GM21737 (cell line): Measurements from ENCODE around the gene DUSP9.
"Not testable (repeated sequence)": the region's sequence is repeated elsewhere in the genome, so short reads cannot be mapped to it uniquely, and the experiment has no call there.

Experiments
- ATAC-seq: cut with Tn5 transposase; IDR thresholded peaks from one replicate; pipeline ENCODE4 v1.9.1; 2021; ENCODE audit warnings: mild to moderate bottlenecking, moderate library complexity; ENCODE audit not compliant: unreplicated experiment

DUSP9 gene

GRCh38 chrX:153646620-153647373 lies at the start of gene DUSP9:
DUSP9 (plus strand) TSS chrX:153647203; CDS start chrX:153647954, 751 bp downstream.
- ATAC-seq, result no peak

GRCh38 chrX:153598541-153599191 lies 48.3 kb upstream of the DUSP9 start, which contains the start of gene CCNQ:
CCNQ (minus strand) TSS chrX:153599139; CDS start chrX:153599073, 66 bp downstream.
- peak; percentile 54 for ATAC-seq

- peak; percentile 87 for ATAC-seq
Measured at GRCh38 chrX:153599192-153600031, 47.6 kb upstream of the DUSP9 start.

GRCh38 chrX:153600032-153600373 lies 47.0 kb upstream of the DUSP9 start:
- ATAC-seq, result no peak

- ATAC-seq, result no peak
Measured at GRCh38 chrX:153600921-153601320, 46.1 kb upstream of the DUSP9 start.

GRCh38 chrX:153601511-153602110 lies 45.4 kb upstream of the DUSP9 start:
- ATAC-seq, result no peak

GRCh38 chrX:153602601-153603000 lies 44.4 kb upstream of the DUSP9 start:
- ATAC-seq, result no peak

- ATAC-seq, result no peak
Measured at GRCh38 chrX:153603131-153603656, 43.8 kb upstream of the DUSP9 start.

GRCh38 chrX:153604666-153605380 lies 42.2 kb upstream of the DUSP9 start:
- ATAC-seq, result not testable (repeated sequence)

GRCh38 chrX:153606503-153606902 lies 40.5 kb upstream of the DUSP9 start:
- ATAC-seq, result no peak

GRCh38 chrX:153608376-153608775 lies 38.6 kb upstream of the DUSP9 start:
- ATAC-seq, result no peak

- ATAC-seq, result no peak
Measured at GRCh38 chrX:153608806-153609205, 38.2 kb upstream of the DUSP9 start.

- peak; percentile 68 for ATAC-seq
Measured at GRCh38 chrX:153609917-153610835, 36.8 kb upstream of the DUSP9 start.

GRCh38 chrX:153610836-153611213 lies 36.2 kb upstream of the DUSP9 start:
- no peak for ATAC-seq

GRCh38 chrX:153611298-153612095 lies 35.5 kb upstream of the DUSP9 start:
- ATAC-seq, result no peak

- no peak for ATAC-seq
Measured at GRCh38 chrX:153612413-153612812, 34.6 kb upstream of the DUSP9 start.

- no peak for ATAC-seq
Measured at GRCh38 chrX:153614818-153615217, 32.2 kb upstream of the DUSP9 start.

- ATAC-seq, result no peak
Measured at GRCh38 chrX:153620576-153620975, 26.4 kb upstream of the DUSP9 start.
